ENCODE results near the gene EIF2A.

The EIF2A gene

GRCh38 chr3:150527464-150528255, 18.9 kb upstream of the EIF2A start:
- H3K27me3 Mint-ChIP-seq: no peaks in the 10 kb centered on the region
- H3K36me3 Mint-ChIP-seq (ENCODE audit: insufficient read depth): no peaks in the 10 kb centered on the region
- no peak overlapping the region for H3K27ac Mint-ChIP-seq
- DNase-seq (no peak), ATAC-seq (replicated peaks) (no peak)
- no peak overlapping the region for H3K4me3 Mint-ChIP-seq
- no peaks in the 10 kb centered on the region for H3K4me1 Mint-ChIP-seq (ENCODE audit: low read depth in 2 of 2)
- H3K9me3 Mint-ChIP-seq: no peaks in the 10 kb centered on the region

GRCh38 chr3:150528354-150528797, 18.2 kb upstream of the EIF2A start:
- Mint-ChIP-seq H3K4me3 (no peak overlapping the region), H3K4me1 (ENCODE audit: low read depth in 2 of 2) (no peaks in the 10 kb centered on the region), H3K27ac (no peak overlapping the region), H3K27me3 (no peaks in the 10 kb centered on the region), H3K36me3 (ENCODE audit: insufficient read depth) (no peaks in the 10 kb centered on the region), H3K9me3 (no peaks in the 10 kb centered on the region)
- ATAC-seq (replicated peaks): peak; percentile 56
- DNase-seq: no peak

- no peak overlapping the region for H3K4me3 Mint-ChIP-seq
- H3K36me3 Mint-ChIP-seq (ENCODE audit: insufficient read depth): no peaks in the 10 kb centered on the region
- no peaks in the 10 kb centered on the region for H3K9me3 Mint-ChIP-seq
- H3K27ac Mint-ChIP-seq: no peak overlapping the region
- no peak for ATAC-seq (replicated peaks)
- no peak for DNase-seq
- H3K27me3 Mint-ChIP-seq: no peaks in the 10 kb centered on the region
- no peaks in the 10 kb centered on the region for H3K4me1 Mint-ChIP-seq (ENCODE audit: low read depth in 2 of 2)
Observed at GRCh38 chr3:150531775-150532174, 14.8 kb upstream of the EIF2A start.

- no peaks in the 10 kb centered on the region for H3K27me3 Mint-ChIP-seq
- no peaks in the 10 kb centered on the region for H3K9me3 Mint-ChIP-seq
- no peak overlapping the region for H3K4me3 Mint-ChIP-seq
- ATAC-seq (replicated peaks) (no peak), DNase-seq (no peak)
- H3K36me3 Mint-ChIP-seq (ENCODE audit: insufficient read depth): peaks cover 2% of the 10 kb centered on the region
- no peak overlapping the region for H3K27ac Mint-ChIP-seq
- no peaks in the 10 kb centered on the region for H3K4me1 Mint-ChIP-seq (ENCODE audit: low read depth in 2 of 2)
Observed at GRCh38 chr3:150535204-150535603, 11.4 kb upstream of the EIF2A start.

GRCh38 chr3:150538324-150539208, 8.0 kb upstream of the EIF2A start:
- peak overlapping the region; percentile 32 to 59 for H3K27ac Mint-ChIP-seq
- H3K4me3 Mint-ChIP-seq: no peak overlapping the region

GRCh38 chr3:150540297-150540696, 6.3 kb upstream of the EIF2A start:
- H3K4me1 Mint-ChIP-seq (ENCODE audit: low read depth in 2 of 2): peaks cover 12 to 33% of the 10 kb centered on the region in 2 donors
- DNase-seq (no peak), ATAC-seq (replicated peaks) (no peak)
- H3K9me3 Mint-ChIP-seq: no peaks in the 10 kb centered on the region
- no peak overlapping the region for H3K27ac Mint-ChIP-seq
- H3K36me3 Mint-ChIP-seq (ENCODE audit: insufficient read depth): peaks cover 32% of the 10 kb centered on the region
- H3K4me3 Mint-ChIP-seq: no peak overlapping the region
- no peaks in the 10 kb centered on the region for H3K27me3 Mint-ChIP-seq

More at GRCh38 chr3:150538324-150539208, 8.0 kb upstream of the EIF2A start:
- H3K9me3 Mint-ChIP-seq: no peaks in the 10 kb centered on the region
- H3K4me1 Mint-ChIP-seq (ENCODE audit: low read depth in 2 of 2): peaks cover 6 to 18% of the 10 kb centered on the region in 2 donors
- no peaks in the 10 kb centered on the region for H3K27me3 Mint-ChIP-seq
- ATAC-seq (replicated peaks) (no peak), DNase-seq (no peak)
- peaks cover 23% of the 10 kb centered on the region for H3K36me3 Mint-ChIP-seq (ENCODE audit: insufficient read depth)

- ATAC-seq (replicated peaks) (no peak), DNase-seq (no peak)
- Mint-ChIP-seq H3K4me1 (ENCODE audit: low read depth in 2 of 2) (peaks cover 15 to 35% of the 10 kb centered on the region in 2 donors), H3K36me3 (ENCODE audit: insufficient read depth) (peaks cover 39% of the 10 kb centered on the region), H3K27ac (peak overlapping the region; percentile 32 to 80), H3K4me3 (peak overlapping the region in 1 of 2 donors; percentile 5), H3K27me3 (no peaks in the 10 kb centered on the region), H3K9me3 (no peaks in the 10 kb centered on the region)
Observed at GRCh38 chr3:150540991-150541390, 5.6 kb upstream of the EIF2A start.

GRCh38 chr3:150543128-150543527, 3.5 kb upstream of the EIF2A start:
- no peak for DNase-seq
- no peaks in the 10 kb centered on the region for H3K9me3 Mint-ChIP-seq
- peak overlapping the region in 1 of 2 donors; percentile 49 for H3K27ac Mint-ChIP-seq
- H3K36me3 Mint-ChIP-seq (ENCODE audit: insufficient read depth): peaks cover 53% of the 10 kb centered on the region
- ATAC-seq (replicated peaks): no peak
- no peaks in the 10 kb centered on the region for H3K27me3 Mint-ChIP-seq
- H3K4me1 Mint-ChIP-seq (ENCODE audit: low read depth in 2 of 2): peaks cover 21 to 43% of the 10 kb centered on the region in 2 donors
- H3K4me3 Mint-ChIP-seq: no peak overlapping the region

- no peak overlapping the region for H3K4me3 Mint-ChIP-seq
- peaks cover 24 to 46% of the 10 kb centered on the region in 2 donors for H3K4me1 Mint-ChIP-seq (ENCODE audit: low read depth in 2 of 2)
- peak overlapping the region; percentile 29 to 94 for H3K27ac Mint-ChIP-seq
- DNase-seq (no peak), ATAC-seq (replicated peaks) (no peak)
- H3K9me3 Mint-ChIP-seq: no peaks in the 10 kb centered on the region
- H3K36me3 Mint-ChIP-seq (ENCODE audit: insufficient read depth): peaks cover 53% of the 10 kb centered on the region
- H3K27me3 Mint-ChIP-seq: no peaks in the 10 kb centered on the region
Observed at GRCh38 chr3:150543531-150543930, 3.1 kb upstream of the EIF2A start.

GRCh38 chr3:150544041-150544440, 2.5 kb upstream of the EIF2A start:
- Mint-ChIP-seq H3K4me3 (peak overlapping the region; percentile 40 to 87), H3K9me3 (no peaks in the 10 kb centered on the region), H3K36me3 (ENCODE audit: insufficient read depth) (peaks cover 51% of the 10 kb centered on the region), H3K27ac (peak overlapping the region; percentile 29 to 94), H3K4me1 (ENCODE audit: low read depth in 2 of 2) (peaks cover 24 to 46% of the 10 kb centered on the region in 2 donors), H3K27me3 (no peaks in the 10 kb centered on the region)
- DNase-seq (no peak), ATAC-seq (replicated peaks) (no peak)

GRCh38 chr3:150544726-150545125, 1.9 kb upstream of the EIF2A start:
- H3K4me1 Mint-ChIP-seq (ENCODE audit: low read depth in 2 of 2): peaks cover 24 to 46% of the 10 kb centered on the region in 2 donors
- peak overlapping the region; percentile 94 to 97 for H3K27ac Mint-ChIP-seq
- H3K9me3 Mint-ChIP-seq: no peaks in the 10 kb centered on the region
- ATAC-seq (replicated peaks): no peak
- peak overlapping the region; percentile 87 to 92 for H3K4me3 Mint-ChIP-seq
- H3K27me3 Mint-ChIP-seq: no peaks in the 10 kb centered on the region
- DNase-seq: no peak
- peaks cover 51% of the 10 kb centered on the region for H3K36me3 Mint-ChIP-seq (ENCODE audit: insufficient read depth)

GRCh38 chr3:150545419-150546225, 965 bp upstream of the EIF2A start:
- H3K4me1 Mint-ChIP-seq (ENCODE audit: low read depth in 2 of 2): peaks cover 24 to 46% of the 10 kb centered on the region in 2 donors
- H3K36me3 Mint-ChIP-seq (ENCODE audit: insufficient read depth): peaks cover 51% of the 10 kb centered on the region
- DNase-seq (peak in 1 of 3 experiments; percentile 26), ATAC-seq (replicated peaks) (peak; percentile 6)
- H3K27me3 Mint-ChIP-seq: no peaks in the 10 kb centered on the region
- peak overlapping the region; percentile 87 to 92 for H3K4me3 Mint-ChIP-seq
- H3K27ac Mint-ChIP-seq: peak overlapping the region; percentile 94 to 97
- no peaks in the 10 kb centered on the region for H3K9me3 Mint-ChIP-seq
